C4-2B (cell line): Measurements from ENCODE around the gene GNAT1.
A peak's percentile ranks its signal among the peaks of the same experiment; 100 is the strongest.

Experiments used
- H3K27ac ChIP-seq: fragments of 450-650 bp; 2 replicates; pipeline ENCODE4 v1.5.1; 2017
- CTCF ChIP-seq: fragments of 450-650 bp; conservative IDR thresholded peaks from 2 replicates; pipeline ENCODE4 v1.5.1; 2017; ENCODE audit warnings: mild to moderate bottlenecking
- ZFX ChIP-seq: fragments of 450-650 bp; IDR thresholded peaks from 2 replicates; pipeline ENCODE4 v1.6.1; 2017

The GNAT1 gene

DNA sequence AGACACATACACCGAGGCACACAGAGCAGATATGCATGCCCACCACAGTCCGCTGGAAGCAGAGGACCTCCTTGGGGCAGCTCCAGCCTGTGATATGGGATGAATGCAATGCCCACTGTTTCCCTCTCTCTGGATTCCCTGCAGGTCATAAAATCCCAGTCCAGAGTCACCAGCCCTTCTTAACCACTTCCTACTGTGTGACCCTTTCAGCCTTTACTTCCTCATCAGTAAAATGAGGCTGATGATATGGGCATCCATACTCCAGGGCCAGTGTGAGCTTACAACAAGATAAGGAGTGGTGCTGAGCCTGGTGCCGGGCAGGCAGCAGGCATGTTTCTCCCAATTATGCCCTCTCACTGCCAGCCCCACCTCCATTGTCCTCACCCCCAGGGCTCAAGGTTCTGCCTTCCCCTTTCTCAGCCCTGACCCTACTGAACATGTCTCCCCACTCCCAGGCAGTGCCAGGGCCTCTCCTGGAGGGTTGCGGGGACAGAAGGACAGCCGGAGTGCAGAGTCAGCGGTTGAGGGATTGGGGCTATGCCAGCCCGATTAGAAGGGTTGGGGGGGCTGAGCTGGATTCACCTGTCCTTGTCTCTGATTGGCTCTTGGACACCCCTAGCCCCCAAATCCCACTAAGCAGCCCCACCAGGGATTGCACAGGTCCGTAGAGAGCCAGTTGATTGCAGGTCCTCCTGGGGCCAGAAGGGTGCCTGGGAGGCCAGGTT is at the start of gene GNAT1:
Gene GNAT1, plus strand, starts transcription at position 675 of the 725 bp plus-strand sequence. CDS start 116 bp downstream, outside the sequence.
- H3K27ac ChIP-seq: no peak within 1 kb of the TSS

DNA sequence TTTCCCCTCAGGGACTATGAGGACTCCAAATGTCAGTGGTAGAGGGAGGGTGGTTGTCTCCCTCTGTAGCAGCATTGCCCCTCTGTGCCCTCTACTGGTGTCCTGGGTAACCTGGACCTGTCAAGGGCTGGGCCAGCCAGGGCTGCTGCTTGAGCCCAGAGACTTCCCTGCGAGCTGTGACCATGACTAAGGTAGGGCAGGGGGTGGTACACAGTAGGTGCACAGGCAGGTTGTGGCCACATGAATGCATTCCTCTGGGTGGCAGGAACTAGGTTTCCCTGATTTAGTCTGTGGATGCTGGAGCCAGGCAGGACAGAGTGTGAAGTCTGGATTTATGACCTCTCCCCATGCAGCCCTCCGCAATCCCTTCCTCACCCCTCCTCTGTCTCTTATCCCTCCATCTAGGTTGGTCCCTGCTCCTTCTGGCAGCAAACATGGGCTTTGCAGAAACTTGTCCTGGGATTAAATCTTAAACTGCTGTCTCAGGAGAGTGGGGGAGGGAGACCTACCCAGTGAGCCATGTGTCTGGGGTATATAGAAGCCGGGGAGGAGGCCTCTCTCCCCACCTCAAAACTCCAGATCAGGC is 45.0 kb upstream of the GNAT1 start:
- no peak overlapping the region for H3K27ac ChIP-seq
- no peak for TF ChIP-seq CTCF
- no peak for TF ChIP-seq ZFX

More for the DNA sequence above, at the start of gene GNAT1:
- TF ChIP-seq ZFX: no peak

GRCh38 chr3:50147016-50147415 is 44.4 kb upstream of the GNAT1 start:
- no peak overlapping the region for H3K27ac ChIP-seq
- TF ChIP-seq ZFX (no peak), CTCF (no peak)

- H3K27ac ChIP-seq: no peak overlapping the region
- TF ChIP-seq ZFX (no peak), CTCF (no peak)
Observed at GRCh38 chr3:50147447-50147846, 44.0 kb upstream of the GNAT1 start.

GRCh38 chr3:50147861-50148260 is 43.5 kb upstream of the GNAT1 start:
- no peak overlapping the region for H3K27ac ChIP-seq
- TF ChIP-seq CTCF (no peak), ZFX (no peak)

DNA sequence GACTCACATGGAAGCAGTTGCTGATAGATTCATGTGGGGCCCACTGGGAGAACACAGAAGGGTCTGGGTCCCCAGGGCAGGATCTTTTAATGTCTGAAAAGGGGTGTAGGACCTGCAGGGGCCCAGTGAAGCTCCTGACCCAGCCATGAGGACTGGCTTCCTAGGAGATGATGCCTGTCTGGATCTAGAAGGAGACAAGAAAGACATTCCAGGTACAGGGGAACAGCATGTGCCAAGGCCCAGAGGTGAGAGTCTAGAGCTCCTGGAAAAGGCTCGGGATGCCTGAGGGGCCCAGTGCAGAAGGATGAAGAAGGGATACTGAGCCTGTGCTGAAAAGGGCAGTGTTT is 41.0 kb upstream of the GNAT1 start:
- no peak for TF ChIP-seq CTCF
- no peak for TF ChIP-seq ZFX
- peak overlapping the region; percentile 44 for H3K27ac ChIP-seq

DNA sequence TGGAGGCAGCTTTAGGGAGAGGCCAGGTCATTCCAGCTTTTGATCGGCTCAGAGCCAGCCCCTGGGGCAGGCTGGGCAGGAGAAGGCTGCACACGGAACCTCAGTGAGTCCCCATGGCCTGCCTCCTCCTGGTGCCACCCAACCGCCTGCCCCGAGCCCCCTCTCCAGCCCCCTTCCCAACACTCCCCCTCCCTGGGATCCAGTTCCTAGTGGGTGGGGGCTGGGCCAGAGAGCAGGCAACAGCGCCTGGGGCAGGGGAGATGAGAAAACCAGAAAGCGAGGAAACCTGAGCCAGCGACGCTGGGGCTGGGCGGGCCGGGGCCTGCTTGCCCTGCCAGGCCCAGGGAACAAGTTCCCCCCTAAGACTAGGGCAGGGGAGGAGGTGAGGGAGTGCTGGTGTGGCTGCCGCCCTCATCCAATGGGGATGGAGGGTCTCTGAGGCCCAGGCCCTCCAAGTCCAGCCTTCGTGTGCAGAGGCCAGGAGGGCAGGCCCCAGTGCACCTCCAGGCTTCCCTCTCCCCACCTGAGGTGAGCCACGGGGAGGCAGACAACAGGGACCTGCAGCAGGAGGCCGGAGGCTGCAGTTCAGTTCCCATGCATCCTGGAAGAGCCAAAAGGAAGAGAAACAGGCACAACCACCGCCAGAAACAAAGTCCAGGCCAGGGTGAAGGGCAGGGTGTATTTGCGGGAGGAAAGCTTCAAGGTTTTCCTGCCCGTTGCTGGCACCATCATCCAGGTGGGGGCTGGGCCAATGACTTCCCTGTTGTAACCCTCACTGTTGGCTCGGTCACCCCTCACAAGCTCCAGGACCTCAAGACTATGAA is 40.3 kb upstream of the GNAT1 start:
- peak overlapping the region; percentile 44 for H3K27ac ChIP-seq
- TF ChIP-seq CTCF (no peak), ZFX (no peak)
